Neural cell (in vitro differentiated cells): ENCODE results near the gene L3MBTL2. TPM values are rescaled to one million over a fixed set of nuclear protein-coding genes. Genes with fewer than 3 reads are reported as not detected.

Experiments
- H2AFZ ChIP-seq: fragments of 200-600, 300-800 bp; sonication (generic), shearing (Covaris generic); 2 replicates; pipeline ENCODE4 v1.6.0; 2014; ENCODE audit warnings: low read depth, mild to moderate bottlenecking, antibody characterized with exemption, low read length, moderate library complexity
- H3F3A ChIP-seq: fragments of 200-600 bp; shearing (Covaris generic); 2 replicates; pipeline ENCODE4 v1.6.1; 2016; ENCODE audit warnings: mild to moderate bottlenecking, moderate library complexity, mixed read lengths, antibody characterized with exemption, low read length; ENCODE audit not compliant: insufficient read depth, poor library complexity, severe bottlenecking
- H3K27ac ChIP-seq: fragments of 200-600, 300-800 bp; sonication (generic), shearing (Covaris generic); 2 replicates; pipeline ENCODE4 v1.5.1; 2014; ENCODE audit warnings: mild to moderate bottlenecking, low read length, moderate library complexity
- H3K27me3 ChIP-seq: fragments of 300-800, 200-600 bp; sonication (generic), shearing (Covaris generic); 2 replicates; pipeline ENCODE4 v1.6.0; 2014; ENCODE audit warnings: mild to moderate bottlenecking, low read depth, low read length, moderate library complexity; ENCODE audit not compliant: insufficient read depth
- H3K36me3 ChIP-seq: fragments of 300-800, 200-600 bp; sonication (generic), shearing (Covaris generic); 2 replicates; pipeline ENCODE4 v1.5.1; 2014; ENCODE audit warnings: mild to moderate bottlenecking, antibody characterized with exemption, low read length, moderate library complexity; ENCODE audit not compliant: insufficient read depth
- H3K4me2 ChIP-seq: fragments of 300-800, 200-600 bp; sonication (generic), shearing (Covaris generic); 2 replicates; pipeline ENCODE4 v1.6.0; 2014; ENCODE audit warnings: mild to moderate bottlenecking, low read length
- H3K4me3 ChIP-seq: fragments of 300-800, 200-600 bp; sonication (generic), shearing (Covaris generic); 2 replicates; pipeline ENCODE4 v1.5.1; 2014; ENCODE audit warnings: mild to moderate bottlenecking, low read length, moderate library complexity
- H3K79me2 ChIP-seq: fragments of 200-600 bp; shearing (Covaris generic); replicated peaks from 2 replicates; pipeline ENCODE4 v1.6.0; 2014; ENCODE audit warnings: mild to moderate bottlenecking, low read length, moderate library complexity; ENCODE audit not compliant: insufficient read depth
- H3K9ac ChIP-seq: fragments of 300-800, 200-600 bp; sonication (generic), shearing (Covaris generic); 2 replicates; pipeline ENCODE4 v1.6.1; 2016; ENCODE audit warnings: mild to moderate bottlenecking, low read length, mixed read lengths
- H3K9me2 ChIP-seq: fragments of 200-600 bp; shearing (Covaris generic); 2 replicates; pipeline ENCODE4 v1.6.1; 2016; ENCODE audit warnings: mild to moderate bottlenecking, low read length, mixed read lengths; ENCODE audit not compliant: insufficient read depth
- H3K9me3 ChIP-seq: fragments of 200-600, 300-800 bp; sonication (generic), shearing (Covaris generic); 2 replicates; pipeline ENCODE4 v1.6.1; 2016; ENCODE audit warnings: mild to moderate bottlenecking, mixed run types, low read length, moderate library complexity, mixed read lengths
- H4K20me1 ChIP-seq: fragments of 200-600 bp; shearing (Covaris generic); 2 replicates; pipeline ENCODE4 v1.6.1; 2016; ENCODE audit warnings: mild to moderate bottlenecking, mixed run types; ENCODE audit not compliant: insufficient read depth
- EP300 ChIP-seq: fragments of 450-650 bp; conservative IDR thresholded peaks from 2 replicates; pipeline ENCODE4 v1.6.1; 2014; ENCODE audit warnings: antibody characterized with exemption, mild to moderate bottlenecking, moderate library complexity; ENCODE audit not compliant: poor library complexity, severe bottlenecking
- EZH2 ChIP-seq: fragments of 200-600, 300-800 bp; shearing (Covaris generic), sonication (generic); IDR thresholded peaks from 2 replicates; pipeline ENCODE4 v1.6.1; 2014; ENCODE audit warnings: antibody characterized with exemption, low read length, borderline replicate concordance, mild to moderate bottlenecking; ENCODE audit not compliant: insufficient read depth, poor library complexity, severe bottlenecking
- MXI1 ChIP-seq: fragments of 450-650 bp; conservative IDR thresholded peaks from 2 replicates; pipeline ENCODE4 v1.6.1; 2014; ENCODE audit warnings: antibody characterized with exemption, mild to moderate bottlenecking; ENCODE audit not compliant: poor library complexity, severe bottlenecking
- POLR2AphosphoS5 ChIP-seq: IDR thresholded peaks from 2 replicates; pipeline ENCODE4 v1.6.1; 2012
- RAD21 ChIP-seq: fragments of 450-650 bp; conservative IDR thresholded peaks from 2 replicates; pipeline ENCODE4 v1.6.1; 2014; ENCODE audit warnings: antibody characterized with exemption, mild to moderate bottlenecking, moderate library complexity
- REST ChIP-seq: IDR thresholded peaks from 2 replicates; pipeline ENCODE4 v1.6.1; 2012; ENCODE audit warnings: borderline replicate concordance
- SMC3 ChIP-seq: fragments of 450-650 bp; conservative IDR thresholded peaks from 2 replicates; pipeline ENCODE4 v1.6.1; 2014; ENCODE audit warnings: antibody characterized with exemption, mild to moderate bottlenecking, moderate library complexity; ENCODE audit not compliant: poor library complexity
- TAF1 ChIP-seq: IDR thresholded peaks from 2 replicates; pipeline ENCODE4 v1.6.1; 2012; ENCODE audit warnings: low read depth
- polyA plus RNA-seq: library from polyadenylated mRNA; depleted of rRNA; stranded (reverse); fragments of >200 nt; gene quantifications from 2 replicates; pipeline ENCODE4 v1.2.3, GENCODE V29; 2014
- TF ChIP-seq, protein P1 (sequence below): fragments of 450-650 bp; IDR thresholded peaks from 2 replicates; pipeline ENCODE4 v1.5.1; 2014; ENCODE audit warnings: antibody characterized with exemption, mild to moderate bottlenecking, moderate library complexity; ENCODE audit not compliant: poor library complexity, severe bottlenecking

The L3MBTL2 gene
- polyA plus RNA-seq, 1 donor from 2014 or later: 32.5 TPM

DNA sequence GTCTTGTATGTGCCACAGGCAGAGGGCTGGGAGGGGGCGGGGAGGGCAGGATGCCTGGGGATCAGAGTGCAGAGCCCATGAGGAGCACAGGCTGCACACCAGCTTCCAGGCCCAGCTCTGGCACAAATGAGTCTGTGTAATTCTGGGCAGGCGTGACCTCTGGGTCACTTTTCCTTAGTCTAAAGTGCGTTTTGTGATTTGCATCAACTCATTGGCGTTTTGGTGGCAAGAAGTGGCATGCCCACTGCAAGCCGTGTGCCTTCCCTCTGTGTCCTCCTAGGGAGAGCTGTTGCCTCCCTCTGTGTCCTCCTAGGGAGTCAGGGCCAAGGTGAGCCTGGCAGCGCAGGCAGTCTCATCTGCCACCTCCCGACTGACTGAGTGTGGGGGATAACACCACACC, 18.4 kb downstream of the L3MBTL2 start:
- Histone ChIP-seq H3K9me2 (no peaks in the 10 kb centered on the region), H3K9ac (no peak overlapping the region), H3K9me3 (no peaks in the 10 kb centered on the region), H3K4me3 (no peak overlapping the region), H2AFZ (no peak overlapping the region), H3K27ac (no peak overlapping the region), H4K20me1 (no peaks in the 10 kb centered on the region), H3F3A (no peaks in the 10 kb centered on the region), H3K27me3 (no peaks in the 10 kb centered on the region), H3K36me3 (no peaks in the 10 kb centered on the region), H3K79me2 (no peaks in the 10 kb centered on the region), H3K4me2 (no peak overlapping the region)
- TF ChIP-seq EP300 (no peak), EZH2 (no peak), RAD21 (no peak), MXI1 (no peak), SMC3 (no peak), TAF1 (no peak), REST (no peak), POLR2AphosphoS5 (no peak)
- TF ChIP-seq, protein P1, sequence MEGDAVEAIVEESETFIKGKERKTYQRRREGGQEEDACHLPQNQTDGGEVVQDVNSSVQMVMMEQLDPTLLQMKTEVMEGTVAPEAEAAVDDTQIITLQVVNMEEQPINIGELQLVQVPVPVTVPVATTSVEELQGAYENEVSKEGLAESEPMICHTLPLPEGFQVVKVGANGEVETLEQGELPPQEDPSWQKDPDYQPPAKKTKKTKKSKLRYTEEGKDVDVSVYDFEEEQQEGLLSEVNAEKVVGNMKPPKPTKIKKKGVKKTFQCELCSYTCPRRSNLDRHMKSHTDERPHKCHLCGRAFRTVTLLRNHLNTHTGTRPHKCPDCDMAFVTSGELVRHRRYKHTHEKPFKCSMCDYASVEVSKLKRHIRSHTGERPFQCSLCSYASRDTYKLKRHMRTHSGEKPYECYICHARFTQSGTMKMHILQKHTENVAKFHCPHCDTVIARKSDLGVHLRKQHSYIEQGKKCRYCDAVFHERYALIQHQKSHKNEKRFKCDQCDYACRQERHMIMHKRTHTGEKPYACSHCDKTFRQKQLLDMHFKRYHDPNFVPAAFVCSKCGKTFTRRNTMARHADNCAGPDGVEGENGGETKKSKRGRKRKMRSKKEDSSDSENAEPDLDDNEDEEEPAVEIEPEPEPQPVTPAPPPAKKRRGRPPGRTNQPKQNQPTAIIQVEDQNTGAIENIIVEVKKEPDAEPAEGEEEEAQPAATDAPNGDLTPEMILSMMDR: no peak

GRCh38 chr22:41226723-41227655, 21.9 kb downstream of the L3MBTL2 start:
- no peaks in the 10 kb centered on the region for H3F3A ChIP-seq
- H3K27me3 ChIP-seq: no peaks in the 10 kb centered on the region
- TF ChIP-seq EZH2 (no peak), POLR2AphosphoS5 (no peak), REST (no peak), MXI1 (no peak), EP300 (no peak), RAD21 (no peak), TAF1 (no peak), SMC3 (no peak)
- TF ChIP-seq, protein P1: no peak
- H3K9me2 ChIP-seq: no peaks in the 10 kb centered on the region
- no peak overlapping the region for H3K4me2 ChIP-seq
- H3K36me3 ChIP-seq: no peaks in the 10 kb centered on the region
- no peaks in the 10 kb centered on the region for H4K20me1 ChIP-seq
- H2AFZ ChIP-seq: no peak overlapping the region
- no peaks in the 10 kb centered on the region for H3K79me2 ChIP-seq
- H3K27ac ChIP-seq: no peak overlapping the region
- no peak overlapping the region for H3K9ac ChIP-seq
- H3K4me3 ChIP-seq: no peak overlapping the region
- H3K9me3 ChIP-seq: no peaks in the 10 kb centered on the region
